ENCODE data around the gene EMP1. TPM values are rescaled to one million over a fixed set of nuclear protein-coding genes. Genes with fewer than 3 reads are reported as not detected.
"Not testable (repeated sequence)": the region's sequence is repeated elsewhere in the genome, so short reads cannot be mapped to it uniquely, and the experiment has no call there.

The EMP1 gene
- polyA plus RNA-seq, 1 experiment, result 209 TPM

DNA sequence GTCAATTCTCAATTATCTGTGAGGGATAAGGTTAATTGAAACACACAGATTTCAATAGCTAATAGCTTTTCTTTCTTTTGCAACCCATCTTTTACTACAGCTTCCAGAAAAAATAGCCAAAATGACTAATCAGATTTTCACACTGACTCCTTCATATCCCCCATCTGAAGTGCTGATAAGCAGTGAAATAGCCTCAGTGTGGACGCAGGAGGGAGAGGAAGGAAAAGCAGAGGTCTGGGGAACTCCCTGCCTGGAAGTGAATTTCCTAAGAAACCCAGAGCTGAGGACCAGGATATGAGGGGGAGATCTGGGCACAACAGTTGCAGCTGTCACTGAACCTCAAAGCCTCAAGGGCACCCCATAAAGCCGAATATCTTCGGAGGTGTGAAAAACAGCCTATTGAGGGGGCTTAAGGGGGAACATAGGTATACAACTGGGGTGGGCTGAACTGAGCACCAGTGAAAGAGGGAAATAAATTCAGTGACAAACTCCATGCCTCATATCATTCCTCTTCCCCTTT is 60.9 kb downstream of the EMP1 start:
- no peak for DNase-seq (ENCODE audit: low read depth, low spot score)
- ChIA-PET CTCF (interaction anchor here (0.6 to 5.1 kb wide), 8 partner anchors 10 to 520 kb away, joined by 3 to 56 read pairs (median 38); no protein-coding TSS in a partner anchor), POLR2A (no interaction called here)

DNA sequence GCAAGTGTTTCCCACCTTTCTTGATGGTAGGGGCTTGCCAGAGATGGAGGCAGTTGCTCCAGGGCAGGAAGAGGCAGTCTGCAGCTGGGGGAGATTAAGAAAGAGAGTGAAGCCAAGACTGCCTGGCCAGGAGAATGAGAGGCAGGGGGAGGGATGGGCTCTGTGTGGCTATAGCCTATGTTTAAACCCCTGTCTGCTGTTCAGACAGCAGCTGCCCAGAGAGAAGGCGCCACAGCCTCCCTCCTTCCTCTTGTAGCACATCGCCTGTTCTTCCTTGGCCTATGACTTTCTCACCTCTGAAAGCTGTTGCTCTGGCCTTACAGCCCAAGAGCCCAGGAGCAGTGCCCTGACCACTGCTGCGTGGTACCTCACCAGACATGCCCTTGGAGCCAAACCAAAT is 61.7 kb downstream of the EMP1 start:
- H3K27ac ChIP-seq (ENCODE audit: low read depth, low read length), result no peak overlapping the region
- ChIA-PET CTCF (interaction anchor here (5.1 kb wide), 1 partner anchor 20 kb away, joined by 48 read pairs; no protein-coding TSS in a partner anchor), POLR2A (no interaction called here)
- H3K4me3 ChIP-seq (ENCODE audit: low read depth, low read length), result no peak overlapping the region
- no peak for DNase-seq (ENCODE audit: low read depth, low spot score)
- no peaks in the 10 kb centered on the region for H3K27me3 ChIP-seq (ENCODE audit: control insufficient read depth, insufficient read depth, low read length)
- TF ChIP-seq, protein P1, sequence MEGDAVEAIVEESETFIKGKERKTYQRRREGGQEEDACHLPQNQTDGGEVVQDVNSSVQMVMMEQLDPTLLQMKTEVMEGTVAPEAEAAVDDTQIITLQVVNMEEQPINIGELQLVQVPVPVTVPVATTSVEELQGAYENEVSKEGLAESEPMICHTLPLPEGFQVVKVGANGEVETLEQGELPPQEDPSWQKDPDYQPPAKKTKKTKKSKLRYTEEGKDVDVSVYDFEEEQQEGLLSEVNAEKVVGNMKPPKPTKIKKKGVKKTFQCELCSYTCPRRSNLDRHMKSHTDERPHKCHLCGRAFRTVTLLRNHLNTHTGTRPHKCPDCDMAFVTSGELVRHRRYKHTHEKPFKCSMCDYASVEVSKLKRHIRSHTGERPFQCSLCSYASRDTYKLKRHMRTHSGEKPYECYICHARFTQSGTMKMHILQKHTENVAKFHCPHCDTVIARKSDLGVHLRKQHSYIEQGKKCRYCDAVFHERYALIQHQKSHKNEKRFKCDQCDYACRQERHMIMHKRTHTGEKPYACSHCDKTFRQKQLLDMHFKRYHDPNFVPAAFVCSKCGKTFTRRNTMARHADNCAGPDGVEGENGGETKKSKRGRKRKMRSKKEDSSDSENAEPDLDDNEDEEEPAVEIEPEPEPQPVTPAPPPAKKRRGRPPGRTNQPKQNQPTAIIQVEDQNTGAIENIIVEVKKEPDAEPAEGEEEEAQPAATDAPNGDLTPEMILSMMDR (IDR thresholded peaks at IDR 0.05; ENCODE audit: low read depth, low read length), result no peak
- H3K9me3 ChIP-seq (ENCODE audit: control insufficient read depth, insufficient read depth, low read length), result no peaks in the 10 kb centered on the region

More for the DNA sequence above, 60.9 kb downstream of the EMP1 start:
- H3K9me3 ChIP-seq (ENCODE audit: control insufficient read depth, insufficient read depth, low read length), result no peaks in the 10 kb centered on the region
- TF ChIP-seq, protein P1 (IDR thresholded peaks at IDR 0.05; ENCODE audit: low read depth, low read length), result no peak
- H3K4me3 ChIP-seq (ENCODE audit: low read depth, low read length), result no peak overlapping the region
- no peak overlapping the region for H3K27ac ChIP-seq (ENCODE audit: low read depth, low read length)
- H3K27me3 ChIP-seq (ENCODE audit: control insufficient read depth, insufficient read depth, low read length), result no peaks in the 10 kb centered on the region

DNA sequence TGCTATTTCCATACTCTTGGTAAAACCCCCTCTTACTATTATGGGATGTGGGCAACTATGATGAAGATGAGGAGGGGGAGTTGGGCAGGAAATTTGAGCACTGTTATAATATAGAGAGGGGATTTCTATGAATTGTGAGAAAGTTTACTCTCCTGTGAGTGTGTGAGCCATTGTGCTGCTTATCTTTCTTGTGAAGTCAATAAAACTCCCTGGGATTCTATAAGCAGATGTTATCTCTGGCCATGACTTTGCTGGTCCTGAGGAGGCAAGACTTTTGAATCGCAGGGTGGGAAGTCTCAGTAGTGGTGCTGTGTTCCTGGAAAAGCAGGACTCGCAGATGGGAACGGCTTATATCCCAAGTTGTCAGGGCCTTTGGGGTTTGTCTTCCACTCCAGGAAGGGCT is 62.2 kb downstream of the EMP1 start:
- Histone ChIP-seq H3K4me3 (ENCODE audit: low read depth, low read length) (no peak overlapping the region), H3K27me3 (ENCODE audit: control insufficient read depth, insufficient read depth, low read length) (no peaks in the 10 kb centered on the region), H3K27ac (ENCODE audit: low read depth, low read length) (no peak overlapping the region), H3K9me3 (ENCODE audit: control insufficient read depth, insufficient read depth, low read length) (no peaks in the 10 kb centered on the region)
- POLR2A ChIA-PET, result no interaction called here
- no peak for DNase-seq (ENCODE audit: low read depth, low spot score)
- TF ChIP-seq, protein P1 (IDR thresholded peaks at IDR 0.05; ENCODE audit: low read depth, low read length), result no peak
- CTCF ChIA-PET, result interaction anchor here (5.1 kb wide), 1 partner anchor 20 kb away, joined by 48 read pairs; no protein-coding TSS in a partner anchor

DNA sequence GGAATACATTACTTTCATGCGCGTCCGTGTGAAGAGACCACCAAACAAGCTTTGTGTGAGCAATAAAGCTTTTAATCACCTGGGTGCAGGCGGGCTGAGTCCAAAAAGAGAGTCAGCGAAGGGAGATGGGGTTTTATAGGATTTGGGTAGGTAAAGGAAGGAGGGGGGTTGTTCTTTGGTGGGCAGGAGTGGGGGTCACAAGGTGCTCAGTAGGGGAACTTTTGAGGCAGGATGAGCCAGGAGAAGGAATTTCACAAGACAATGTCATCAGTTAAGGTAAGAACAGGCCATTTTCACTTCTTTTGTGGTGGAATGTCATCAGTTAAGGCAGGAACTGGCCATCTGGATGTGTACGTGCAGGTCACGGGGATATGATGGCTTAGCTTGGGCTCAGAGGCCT is 63.1 kb downstream of the EMP1 start:
- CTCF ChIA-PET, result interaction anchor here (0.6 kb wide), 2 partner anchors 18 to 364 kb away, joined by 4 read pairs; no protein-coding TSS in a partner anchor
- H3K27ac ChIP-seq (ENCODE audit: low read depth, low read length); H3K9me3 ChIP-seq (ENCODE audit: control insufficient read depth, insufficient read depth, low read length); POLR2A ChIA-PET; DNase-seq (ENCODE audit: low read depth, low spot score); H3K4me3 ChIP-seq (ENCODE audit: low read depth, low read length); H3K27me3 ChIP-seq (ENCODE audit: control insufficient read depth, insufficient read depth, low read length): not testable (repeated sequence)

DNA sequence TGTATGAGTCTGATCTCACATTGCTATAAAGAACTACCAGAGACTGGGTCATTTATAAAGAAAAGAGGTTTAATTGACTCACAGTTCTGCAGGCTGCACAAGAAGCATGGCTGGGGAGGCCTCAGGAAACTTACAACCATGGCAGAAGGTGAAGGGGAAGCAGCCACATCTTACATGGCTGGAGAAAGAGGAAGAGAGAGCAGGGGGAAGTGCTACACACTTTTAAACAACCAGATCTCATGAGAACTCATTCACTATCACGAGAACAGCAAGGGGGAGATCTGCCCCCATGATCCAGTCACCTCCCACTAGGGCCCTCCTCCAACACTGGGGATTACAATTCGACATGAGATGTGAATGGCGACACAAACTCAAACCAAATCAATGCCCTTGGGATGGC is 71.3 kb downstream of the EMP1 start:
- H3K4me3 ChIP-seq (ENCODE audit: low read depth, low read length); H3K27ac ChIP-seq (ENCODE audit: low read depth, low read length); H3K9me3 ChIP-seq (ENCODE audit: control insufficient read depth, insufficient read depth, low read length); H3K27me3 ChIP-seq (ENCODE audit: control insufficient read depth, insufficient read depth, low read length); POLR2A ChIA-PET; DNase-seq (ENCODE audit: low read depth, low spot score): not testable (repeated sequence)
- CTCF ChIA-PET, result interaction anchor here (0.7 to 3.1 kb wide), 3 partner anchors 10 to 1167 kb away, joined by 3 to 38 read pairs (median 17); no protein-coding TSS in a partner anchor

DNA sequence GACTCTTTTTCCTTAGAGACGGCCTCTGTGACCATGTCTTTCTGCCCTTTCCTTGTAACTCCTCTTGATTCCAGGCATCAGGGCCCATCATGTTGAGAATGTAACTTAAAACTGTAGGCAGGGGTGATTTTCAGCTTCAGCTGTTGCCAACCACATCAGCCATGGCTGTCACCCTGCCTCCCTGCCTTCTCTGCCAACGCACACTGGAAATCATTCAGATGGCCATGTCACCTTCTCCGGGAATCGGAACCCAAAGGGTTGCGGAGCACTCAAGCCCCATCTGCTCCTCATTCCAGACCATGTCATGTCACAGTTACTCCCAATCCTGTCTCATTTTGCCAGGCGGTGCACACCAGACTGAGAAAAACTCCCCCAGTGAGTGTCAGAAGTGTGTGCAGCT is 72.1 kb downstream of the EMP1 start:
- no peak for DNase-seq (ENCODE audit: low read depth, low spot score)
- CTCF ChIA-PET, result interaction anchor here (2.4 to 5.4 kb wide), 3 partner anchors 9 to 13 kb away, joined by 17 to 43 read pairs (median 38); no protein-coding TSS in a partner anchor
- TF ChIP-seq, protein P1 (IDR thresholded peaks at IDR 0.05; ENCODE audit: low read depth, low read length), result no peak
- H3K4me3 ChIP-seq (ENCODE audit: low read depth, low read length), result no peak overlapping the region
- no peaks in the 10 kb centered on the region for H3K9me3 ChIP-seq (ENCODE audit: control insufficient read depth, insufficient read depth, low read length)
- POLR2A ChIA-PET, result no interaction called here
- peaks cover 15% of the 10 kb centered on the region for H3K27me3 ChIP-seq (ENCODE audit: control insufficient read depth, insufficient read depth, low read length)
- H3K27ac ChIP-seq (ENCODE audit: low read depth, low read length), result no peak overlapping the region

All from AG04450 (cell line).